GM13976 (cell line): Measurements from ENCODE around the gene GPS1.

Experiments
- DNase-seq: peaks from one replicate; pipeline ENCODE4 v3.0.0; 2012; ENCODE audit warnings: low spot score
- in situ Hi-C: fragments of 300-500 bp; cut with MboI; formaldehyde crosslinking; loops from one replicate; pipeline ENCODE4 v1.12.0; 2022; ENCODE audit warnings: low sequenced_read_pairs, mixed read lengths, inconsistent platforms; ENCODE audit not compliant: unreplicated experiment
- TF ChIP-seq, protein P1 (sequence below): IDR thresholded peaks from 2 replicates; pipeline ENCODE4 v1.5.1; 2012; ENCODE audit warnings: borderline replicate concordance, mild to moderate bottlenecking; ENCODE audit not compliant: insufficient read depth; ENCODE audit errors: extremely low read depth, missing control alignments, control extremely low read depth

Gene GPS1

GRCh38 chr17:82105417-82105881 is 53.8 kb downstream of the GPS1 start:
- in situ Hi-C loops = no loop called here
- TF ChIP-seq, protein P1, sequence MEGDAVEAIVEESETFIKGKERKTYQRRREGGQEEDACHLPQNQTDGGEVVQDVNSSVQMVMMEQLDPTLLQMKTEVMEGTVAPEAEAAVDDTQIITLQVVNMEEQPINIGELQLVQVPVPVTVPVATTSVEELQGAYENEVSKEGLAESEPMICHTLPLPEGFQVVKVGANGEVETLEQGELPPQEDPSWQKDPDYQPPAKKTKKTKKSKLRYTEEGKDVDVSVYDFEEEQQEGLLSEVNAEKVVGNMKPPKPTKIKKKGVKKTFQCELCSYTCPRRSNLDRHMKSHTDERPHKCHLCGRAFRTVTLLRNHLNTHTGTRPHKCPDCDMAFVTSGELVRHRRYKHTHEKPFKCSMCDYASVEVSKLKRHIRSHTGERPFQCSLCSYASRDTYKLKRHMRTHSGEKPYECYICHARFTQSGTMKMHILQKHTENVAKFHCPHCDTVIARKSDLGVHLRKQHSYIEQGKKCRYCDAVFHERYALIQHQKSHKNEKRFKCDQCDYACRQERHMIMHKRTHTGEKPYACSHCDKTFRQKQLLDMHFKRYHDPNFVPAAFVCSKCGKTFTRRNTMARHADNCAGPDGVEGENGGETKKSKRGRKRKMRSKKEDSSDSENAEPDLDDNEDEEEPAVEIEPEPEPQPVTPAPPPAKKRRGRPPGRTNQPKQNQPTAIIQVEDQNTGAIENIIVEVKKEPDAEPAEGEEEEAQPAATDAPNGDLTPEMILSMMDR = no peak
- DNase-seq = no peak

DNA sequence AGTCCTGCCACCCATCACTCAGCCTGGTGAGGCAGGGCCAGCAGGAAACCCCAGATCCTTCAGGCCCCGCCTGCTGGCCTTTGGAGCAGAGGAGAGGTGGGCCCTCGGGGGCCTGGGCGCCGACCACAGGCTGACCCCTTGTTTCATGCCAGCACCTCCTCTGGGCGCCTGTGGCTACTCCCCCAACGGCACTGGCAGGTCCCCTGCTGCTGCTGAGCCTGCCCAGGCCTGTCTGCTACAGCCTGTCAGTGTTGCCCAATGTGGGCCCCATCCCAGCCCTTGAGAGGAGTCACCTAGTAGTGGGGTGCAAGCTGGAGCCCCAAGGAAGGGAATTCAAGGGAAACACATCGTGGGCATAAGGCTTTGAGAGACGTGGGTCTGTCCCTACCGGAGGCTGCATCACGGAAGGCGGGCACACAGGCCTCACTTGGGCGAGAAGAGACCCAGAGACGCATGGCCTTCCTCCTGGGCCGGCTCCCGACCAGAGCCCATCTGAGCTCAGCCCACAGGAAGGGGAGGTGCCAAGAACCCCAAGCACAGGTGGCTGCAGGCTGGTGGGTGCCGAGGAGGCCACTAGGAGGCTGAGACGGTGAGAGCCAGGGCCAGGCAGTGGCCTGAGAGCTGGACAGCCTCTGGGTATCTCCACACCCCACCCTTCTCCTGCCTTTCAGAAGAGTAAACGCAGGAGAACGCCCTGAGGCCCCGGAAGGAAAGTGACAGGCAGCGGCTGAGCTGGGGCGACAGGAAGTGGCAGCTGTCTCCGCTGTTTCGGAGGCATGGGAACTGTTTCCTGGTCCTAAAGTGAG is 54.4 kb downstream of the GPS1 start:
- DNase-seq = peak; percentile 92
- TF ChIP-seq, protein P1 = peak; percentile 50
- in situ Hi-C loops = no loop called here

DNA sequence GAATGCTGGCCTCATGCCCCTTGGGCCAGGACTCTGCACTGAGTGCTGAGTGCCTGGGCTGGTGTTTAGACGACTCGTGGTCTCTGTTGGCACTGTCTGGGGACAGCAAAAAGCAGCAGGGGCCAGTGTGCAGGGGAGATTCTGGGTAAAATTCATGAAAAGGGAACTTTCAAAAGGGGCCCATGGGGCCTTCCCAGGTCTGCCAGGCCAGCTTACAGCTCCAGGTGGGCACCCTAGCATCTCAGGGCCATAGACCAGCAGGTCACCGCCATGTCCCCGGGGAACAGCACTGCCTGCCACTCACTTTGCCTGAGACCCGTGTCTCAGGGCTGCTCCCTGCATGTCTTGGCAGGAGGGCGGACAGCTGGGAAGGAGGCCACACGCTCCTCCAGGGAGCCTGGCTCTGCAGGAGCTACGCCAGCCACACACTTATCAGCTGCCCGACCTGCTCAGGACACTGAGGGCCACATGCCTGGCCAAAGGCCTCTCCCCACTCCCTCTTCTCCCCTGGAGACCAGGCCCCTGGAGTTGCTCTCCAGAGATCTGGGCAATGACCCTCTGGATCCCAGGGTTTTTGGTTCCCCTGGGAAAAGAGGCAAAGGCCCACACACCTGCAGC is 55.1 kb downstream of the GPS1 start:
- DNase-seq = no peak
- in situ Hi-C loops = no loop called here
- TF ChIP-seq, protein P1 = no peak
